HG03103 (cell line): ENCODE measurements around the gene TMEM63C.

Experiments used
- ATAC-seq: cut with Tn5 transposase; IDR thresholded peaks from one replicate; pipeline ENCODE4 v1.9.1; 2021; ENCODE audit warnings: low read depth; ENCODE audit not compliant: unreplicated experiment

The TMEM63C gene

GRCh38 chr14:77195766-77196165 is 14.2 kb downstream of the TMEM63C start:
- no peak for ATAC-seq

DNA sequence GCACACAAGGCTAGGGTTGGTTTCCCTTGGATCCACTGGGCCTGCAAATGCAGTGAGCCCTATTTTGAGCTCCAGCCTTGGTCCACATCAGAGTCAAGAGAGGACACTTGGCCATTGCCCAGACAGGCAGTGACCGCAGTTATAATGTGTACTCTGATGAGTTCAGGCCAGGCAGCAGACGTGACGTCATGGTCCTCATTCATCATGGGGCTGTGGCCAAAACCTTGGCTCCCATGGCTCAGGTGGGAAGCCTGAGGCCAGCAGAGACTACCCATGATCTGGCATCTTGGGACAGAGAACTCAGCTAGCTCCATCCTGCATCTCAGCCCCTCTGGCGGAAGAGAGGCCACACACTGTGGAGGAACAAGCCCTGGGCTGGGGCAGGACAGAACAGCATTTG is 16.4 kb downstream of the TMEM63C start:
- ATAC-seq, result no peak

DNA sequence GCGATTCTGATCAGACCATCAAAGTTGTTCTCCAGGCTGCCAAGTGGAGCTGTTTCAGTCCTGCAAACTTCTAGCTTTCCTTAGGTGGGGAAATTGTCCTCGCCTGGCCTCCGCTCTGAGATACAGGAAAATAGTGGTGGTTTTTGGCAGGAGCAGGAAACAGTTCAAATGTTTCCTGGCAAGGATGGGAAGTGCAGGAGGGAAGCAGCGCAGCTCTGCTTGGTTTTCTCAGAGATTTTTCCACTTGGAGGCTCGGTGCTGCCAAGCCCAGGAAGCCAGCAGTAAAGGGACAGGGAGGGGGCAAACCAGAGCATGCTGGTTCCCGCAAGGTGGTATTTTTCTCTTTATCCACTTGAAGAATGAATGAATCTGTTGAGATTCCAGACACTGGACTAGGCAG is 17.0 kb downstream of the TMEM63C start:
- no peak for ATAC-seq

- no peak for ATAC-seq
Observed at GRCh38 chr14:77199590-77199989, 18.0 kb downstream of the TMEM63C start.

GRCh38 chr14:77200406-77200985 is 18.9 kb downstream of the TMEM63C start:
- no peak for ATAC-seq

DNA sequence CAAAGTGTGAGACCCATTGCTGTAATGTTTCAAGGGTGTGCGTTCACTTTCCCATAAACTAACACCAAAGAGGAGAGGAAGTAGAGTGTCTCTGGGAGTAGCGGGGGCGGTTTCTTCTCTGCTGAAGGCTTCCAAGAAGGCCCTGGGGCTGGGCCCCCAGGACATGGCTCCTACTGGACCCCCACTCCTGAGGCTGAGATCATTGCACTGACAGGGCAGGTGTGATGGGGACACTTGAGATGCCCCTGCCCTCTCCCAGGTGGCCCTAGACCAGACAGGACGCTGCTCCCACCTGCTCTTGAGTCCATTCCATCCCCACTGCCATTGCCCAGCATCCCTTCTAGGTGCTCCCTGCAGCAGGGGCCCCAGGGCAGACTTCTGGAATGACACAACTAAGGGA is 20.1 kb downstream of the TMEM63C start:
- ATAC-seq, result no peak

- ATAC-seq, result no peak
Observed at GRCh38 chr14:77203611-77204458, 22.2 kb downstream of the TMEM63C start.

- ATAC-seq, result no peak
Observed at GRCh38 chr14:77204459-77204771, 22.8 kb downstream of the TMEM63C start.

GRCh38 chr14:77204907-77205306 is 23.3 kb downstream of the TMEM63C start:
- ATAC-seq, result no peak

DNA sequence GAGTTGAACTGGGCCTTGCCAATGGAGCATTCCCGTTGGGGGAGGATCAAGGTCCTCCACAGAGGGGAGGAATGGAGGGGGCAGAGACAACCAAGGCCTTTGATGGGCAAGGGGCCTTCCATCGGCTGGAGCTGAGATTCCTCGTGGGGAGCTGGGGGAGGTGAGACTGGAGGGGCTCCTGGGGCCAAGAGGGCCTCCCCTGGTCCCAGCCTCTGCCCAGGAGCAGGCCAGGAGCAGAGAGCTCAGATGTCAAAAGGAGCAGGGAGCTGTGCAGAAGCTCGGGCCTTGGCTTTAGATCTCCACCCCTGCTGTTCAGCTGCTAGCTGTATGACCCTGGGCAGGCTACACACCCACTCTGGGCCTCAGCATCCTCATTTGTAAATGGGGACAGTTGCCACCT is 24.0 kb downstream of the TMEM63C start:
- no peak for ATAC-seq

GRCh38 chr14:77206261-77206824 is 24.7 kb downstream of the TMEM63C start:
- no peak for ATAC-seq

- ATAC-seq, result no peak
Observed at GRCh38 chr14:77206877-77207389, 25.3 kb downstream of the TMEM63C start.

DNA sequence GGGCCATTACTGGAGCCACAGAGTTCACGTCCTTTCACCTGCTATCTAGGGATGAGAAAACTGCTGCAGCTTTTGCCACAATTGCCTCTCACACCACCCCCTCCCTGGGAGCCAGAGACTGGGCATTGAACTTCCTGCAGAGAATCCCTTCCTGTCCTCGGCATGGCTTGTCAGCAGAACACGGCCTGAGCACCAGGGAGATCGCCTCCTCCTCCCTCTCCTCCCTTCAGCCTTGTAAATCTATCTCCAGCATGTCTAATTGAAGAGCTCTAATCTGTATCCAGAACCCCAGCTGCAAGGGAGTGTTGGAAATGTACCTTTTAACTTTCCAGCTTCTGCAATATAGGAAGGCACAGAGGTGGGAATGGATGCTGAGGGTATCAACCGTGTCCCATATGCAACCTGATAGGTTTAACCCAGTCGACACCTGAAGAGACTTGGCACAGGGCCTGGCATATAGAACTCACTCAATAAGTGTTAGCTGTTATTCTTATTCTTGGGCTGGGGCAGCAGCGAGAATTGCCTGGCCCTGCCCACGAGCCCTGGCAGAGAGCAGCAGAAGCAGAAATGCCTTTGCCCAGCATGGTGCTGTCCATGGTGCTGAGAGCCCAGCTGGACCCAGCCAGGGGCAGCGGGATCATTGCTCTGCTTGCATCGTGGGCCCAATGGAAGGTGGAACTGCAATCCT is 26.8 kb downstream of the TMEM63C start:
- ATAC-seq, result no peak

DNA sequence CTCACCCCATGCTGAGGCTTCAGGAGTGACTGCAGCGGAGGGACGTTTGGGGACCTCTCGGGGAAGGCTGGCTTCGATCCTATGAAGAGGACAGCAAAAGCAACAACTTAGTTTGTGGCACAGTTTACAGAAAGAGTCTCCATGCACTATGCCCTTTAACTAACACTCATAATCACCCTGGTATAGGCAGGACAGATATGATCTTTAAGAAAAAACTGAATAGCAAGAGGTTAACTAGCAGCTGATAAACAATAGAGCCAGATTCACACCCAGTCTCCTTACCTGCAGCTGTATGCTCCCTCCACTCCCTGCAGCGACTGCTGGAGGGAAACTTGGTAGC is 27.4 kb downstream of the TMEM63C start:
- no peak for ATAC-seq

DNA sequence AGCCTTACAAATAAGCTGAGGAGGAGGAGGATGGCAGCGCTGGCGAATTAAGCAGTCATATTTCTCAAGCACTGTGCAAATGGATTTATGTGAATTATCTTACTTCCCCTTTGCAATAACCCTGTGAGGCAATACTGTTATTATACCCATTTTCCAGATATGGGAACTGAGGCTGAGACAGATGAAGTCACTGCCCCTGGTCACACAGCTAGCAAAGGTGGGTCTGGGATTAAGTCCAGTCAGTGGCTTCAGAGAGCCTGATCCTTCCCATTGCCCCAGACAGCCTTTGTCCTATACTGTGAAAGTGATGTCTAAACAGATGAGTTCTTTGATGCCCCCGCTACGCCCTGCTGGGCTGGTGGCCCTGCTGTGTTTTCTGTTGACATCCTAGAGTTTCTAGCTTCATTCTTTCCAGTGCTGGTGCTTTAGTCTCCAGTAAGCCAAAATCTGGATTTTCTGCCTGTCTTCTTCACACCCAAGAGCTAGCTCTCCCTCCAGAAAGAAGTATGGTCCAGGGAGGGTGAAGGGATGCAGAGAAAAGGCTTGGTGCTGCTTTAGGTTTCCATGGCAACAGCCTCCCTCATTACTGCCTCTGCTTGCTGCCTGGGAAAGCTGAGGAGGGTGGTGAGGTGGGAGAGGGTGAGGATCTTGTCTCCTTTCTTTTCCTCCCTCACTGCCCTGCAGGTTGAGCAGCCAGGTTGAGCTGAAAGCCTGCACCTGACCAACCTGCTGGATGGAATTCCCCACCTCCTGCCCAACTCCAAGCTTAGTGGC is 30.7 kb downstream of the TMEM63C start:
- no peak for ATAC-seq

DNA sequence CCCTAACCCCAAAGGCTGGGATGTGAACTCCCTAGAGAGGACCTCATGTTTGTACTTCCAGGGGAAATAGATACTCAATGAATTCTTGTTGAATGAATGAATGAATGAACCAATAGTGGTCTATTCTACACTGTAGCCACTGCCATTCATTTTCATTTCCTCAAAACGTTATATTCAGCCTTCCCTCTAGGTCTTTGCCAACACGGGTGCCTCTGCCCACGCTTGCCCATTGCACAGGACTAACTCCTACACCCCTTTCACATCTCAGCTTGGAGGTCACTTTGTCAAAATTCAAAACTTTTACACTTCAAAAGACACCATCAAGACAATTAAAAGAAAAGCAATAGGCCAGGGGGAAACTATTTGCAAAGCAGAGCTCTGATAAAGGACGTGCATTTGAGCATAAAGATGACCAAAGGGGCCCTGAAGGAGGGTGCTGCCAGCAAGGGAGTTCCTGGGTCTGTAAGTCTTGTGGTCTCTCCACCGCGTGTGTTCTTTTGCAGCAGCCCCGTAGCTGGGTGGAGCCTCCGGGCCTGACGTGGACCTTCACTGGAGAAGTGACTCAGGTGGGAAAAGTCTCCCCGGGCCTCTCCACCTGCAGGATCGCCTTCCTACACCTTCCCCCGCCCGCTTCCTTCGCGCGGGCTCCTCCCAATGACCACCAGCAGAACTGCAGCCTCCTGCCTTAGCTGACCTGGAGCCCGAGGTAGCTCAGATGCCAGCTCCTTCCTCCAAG is 31.5 kb downstream of the TMEM63C start:
- ATAC-seq, result peak; percentile 65

GRCh38 chr14:77213679-77214016 is 32.0 kb downstream of the TMEM63C start:
- ATAC-seq, result no peak

DNA sequence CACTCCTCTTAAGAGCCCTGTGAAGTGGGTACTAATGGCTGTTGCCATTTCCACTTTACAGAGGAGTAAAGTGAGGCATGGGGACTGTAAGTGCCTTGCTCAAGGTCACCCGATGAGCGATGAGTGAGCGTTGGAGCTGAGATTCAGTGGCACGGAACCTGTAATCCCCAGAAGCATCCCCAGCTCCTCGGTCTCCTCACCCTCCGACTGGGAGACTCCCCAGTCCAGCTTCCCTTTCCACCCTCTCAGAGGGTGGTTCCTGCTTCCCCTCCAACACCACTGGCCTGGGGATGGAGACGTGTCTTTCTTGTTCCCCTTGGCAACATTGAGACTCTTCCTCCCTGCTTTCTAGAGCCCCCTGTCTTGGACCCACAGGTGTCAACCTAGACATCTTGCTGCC is 32.6 kb downstream of the TMEM63C start:
- no peak for ATAC-seq

DNA sequence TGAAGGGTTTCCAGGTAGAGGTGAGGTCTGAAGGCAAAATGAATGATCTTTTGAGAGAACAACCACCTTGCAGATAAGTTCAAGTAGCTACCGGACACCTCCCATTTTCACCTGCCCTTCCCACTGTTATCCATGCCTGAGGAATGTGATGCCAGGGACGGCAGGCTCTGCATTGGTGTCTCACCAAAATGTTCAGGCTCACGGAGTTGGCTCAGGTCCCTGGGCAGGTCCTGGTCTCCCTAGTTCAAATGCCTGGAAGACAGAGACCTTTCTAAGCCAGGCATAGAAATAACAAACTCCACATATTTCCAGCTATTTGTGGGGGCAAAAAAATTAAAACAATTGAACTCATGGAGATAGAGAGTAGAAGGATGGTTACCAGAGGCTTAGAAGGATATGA is 36.0 kb downstream of the TMEM63C start:
- no peak for ATAC-seq

- no peak for ATAC-seq
Observed at GRCh38 chr14:77219591-77219990, 38.0 kb downstream of the TMEM63C start.
